ENCODE measurements around the gene SMIM12.

The SMIM12 gene

DNA sequence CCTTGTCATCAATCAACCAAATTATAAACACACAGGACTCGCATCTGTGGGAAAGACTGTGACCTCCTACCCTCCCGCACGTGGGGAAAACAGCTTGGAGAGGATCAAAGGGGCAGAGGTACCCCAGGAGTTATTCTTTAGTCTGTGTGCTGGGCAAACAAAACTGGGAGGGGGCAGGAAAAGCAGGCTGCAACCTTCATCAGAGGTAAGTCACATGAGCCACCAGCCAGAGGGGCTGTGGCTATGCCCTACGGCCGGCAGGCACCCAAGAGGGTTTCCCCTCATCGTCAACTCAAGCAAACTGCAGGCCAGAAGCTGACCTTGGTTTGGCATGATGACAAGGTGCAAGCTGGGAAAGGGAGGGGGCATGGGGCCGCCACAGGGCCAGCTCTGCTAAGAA, 12.5 kb downstream of the SMIM12 start:
- in situ Hi-C loops (cut with HindIII; ENCODE audit: low pct_unique_long_range_greater_than_20kb, low sequenced_read_pairs), result no loop called here
- TF ChIP-seq JUND (IDR thresholded peaks at IDR 0.05; ENCODE audit: low read depth), result no peak
- DNase-seq (ENCODE audit: low read depth in 1 of 2, low spot score in 1 of 2), result no peak

DNA sequence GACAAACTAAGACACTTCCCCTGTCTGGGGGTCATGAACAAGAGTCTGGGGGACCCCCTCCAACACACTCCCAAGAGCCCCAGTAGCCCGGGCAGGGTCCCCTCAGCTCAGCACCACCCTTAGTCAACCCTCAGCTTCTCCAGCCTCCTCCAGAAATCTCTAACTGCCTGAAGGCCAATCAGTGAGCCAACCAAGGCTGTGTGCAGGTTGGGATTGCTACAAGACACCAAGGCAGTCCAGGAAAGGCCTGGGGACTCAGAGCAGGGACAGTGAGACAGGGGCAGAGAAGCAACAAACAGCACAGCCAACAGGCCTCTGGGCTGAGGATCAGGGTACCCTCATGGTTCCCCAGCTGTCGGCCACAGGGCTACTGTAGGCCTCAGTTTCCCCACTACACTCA, 13.3 kb downstream of the SMIM12 start:
- no peak for TF ChIP-seq JUND (IDR thresholded peaks at IDR 0.05; ENCODE audit: low read depth)
- no peak for DNase-seq (ENCODE audit: low read depth in 1 of 2, low spot score in 1 of 2)

DNA sequence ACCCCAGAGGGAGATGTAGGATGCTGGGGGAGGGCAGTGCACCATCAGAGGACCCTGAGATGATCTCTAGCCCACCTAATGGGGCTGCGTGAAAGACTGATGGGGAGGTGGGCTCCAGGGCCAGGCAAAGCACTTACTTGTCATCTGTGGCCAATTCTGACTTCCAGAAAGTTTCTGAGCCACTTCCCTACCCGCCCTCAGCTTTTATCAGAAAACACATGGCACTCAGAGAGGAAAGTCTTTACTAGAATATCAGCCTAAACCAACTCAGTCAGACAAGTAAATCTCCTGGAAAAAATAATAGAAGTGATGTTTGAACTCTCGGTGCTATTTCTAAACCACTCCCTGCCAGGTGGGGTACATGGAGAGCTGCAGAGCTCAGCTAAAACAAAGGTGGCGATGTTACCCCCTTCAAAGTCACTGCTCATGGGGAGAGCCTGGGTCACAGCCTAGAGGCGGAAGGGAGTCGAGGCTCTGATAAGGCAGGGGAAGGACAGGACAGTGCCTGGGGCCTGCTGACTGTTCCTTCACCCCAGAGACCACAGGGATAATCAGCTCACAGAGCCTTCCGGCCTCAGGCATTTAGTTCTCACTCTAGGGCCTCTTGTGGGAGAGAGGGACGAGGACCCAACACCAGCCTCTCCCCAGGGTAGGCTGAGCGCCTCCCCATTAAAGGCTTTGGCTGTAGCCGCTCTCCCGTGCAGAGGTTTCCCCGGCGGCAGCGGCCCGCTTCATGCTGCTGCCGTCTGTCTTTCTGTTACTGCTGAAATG, 14.2 kb downstream of the SMIM12 start:
- in situ Hi-C loops (cut with HindIII; ENCODE audit: low pct_unique_long_range_greater_than_20kb, low sequenced_read_pairs), result no loop called here
- no peak for DNase-seq (ENCODE audit: low read depth in 1 of 2, low spot score in 1 of 2)
- TF ChIP-seq JUND (IDR thresholded peaks at IDR 0.05; ENCODE audit: low read depth), result no peak

More for the DNA sequence above, 13.3 kb downstream of the SMIM12 start:
- in situ Hi-C loops (cut with HindIII; ENCODE audit: low pct_unique_long_range_greater_than_20kb, low sequenced_read_pairs), result no loop called here

DNA sequence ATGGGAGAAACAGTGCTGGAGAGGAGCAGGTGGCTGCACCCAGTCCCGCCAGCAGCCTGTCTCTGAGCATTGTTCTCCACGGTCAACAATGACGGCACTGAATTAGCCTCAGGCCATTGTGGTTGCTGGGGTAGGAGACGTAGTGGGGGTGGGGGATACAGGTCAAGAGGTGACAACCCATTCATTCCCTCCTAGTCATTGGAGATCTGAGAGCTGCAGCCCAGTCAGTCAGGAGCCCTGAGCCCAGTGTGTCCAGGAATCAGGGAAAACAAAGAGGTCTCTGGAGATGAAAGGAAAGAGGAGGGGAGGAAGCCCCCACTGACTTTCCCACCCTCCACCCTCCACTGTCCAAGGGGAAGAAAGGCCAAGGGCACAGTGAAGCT, 15.3 kb downstream of the SMIM12 start:
- peak in 1 of 2 experiments; percentile 12 for DNase-seq (ENCODE audit: low read depth in 1 of 2, low spot score in 1 of 2)
- no peak for TF ChIP-seq JUND (IDR thresholded peaks at IDR 0.05; ENCODE audit: low read depth)
- in situ Hi-C loops (cut with HindIII; ENCODE audit: low pct_unique_long_range_greater_than_20kb, low sequenced_read_pairs), result no loop called here

DNA sequence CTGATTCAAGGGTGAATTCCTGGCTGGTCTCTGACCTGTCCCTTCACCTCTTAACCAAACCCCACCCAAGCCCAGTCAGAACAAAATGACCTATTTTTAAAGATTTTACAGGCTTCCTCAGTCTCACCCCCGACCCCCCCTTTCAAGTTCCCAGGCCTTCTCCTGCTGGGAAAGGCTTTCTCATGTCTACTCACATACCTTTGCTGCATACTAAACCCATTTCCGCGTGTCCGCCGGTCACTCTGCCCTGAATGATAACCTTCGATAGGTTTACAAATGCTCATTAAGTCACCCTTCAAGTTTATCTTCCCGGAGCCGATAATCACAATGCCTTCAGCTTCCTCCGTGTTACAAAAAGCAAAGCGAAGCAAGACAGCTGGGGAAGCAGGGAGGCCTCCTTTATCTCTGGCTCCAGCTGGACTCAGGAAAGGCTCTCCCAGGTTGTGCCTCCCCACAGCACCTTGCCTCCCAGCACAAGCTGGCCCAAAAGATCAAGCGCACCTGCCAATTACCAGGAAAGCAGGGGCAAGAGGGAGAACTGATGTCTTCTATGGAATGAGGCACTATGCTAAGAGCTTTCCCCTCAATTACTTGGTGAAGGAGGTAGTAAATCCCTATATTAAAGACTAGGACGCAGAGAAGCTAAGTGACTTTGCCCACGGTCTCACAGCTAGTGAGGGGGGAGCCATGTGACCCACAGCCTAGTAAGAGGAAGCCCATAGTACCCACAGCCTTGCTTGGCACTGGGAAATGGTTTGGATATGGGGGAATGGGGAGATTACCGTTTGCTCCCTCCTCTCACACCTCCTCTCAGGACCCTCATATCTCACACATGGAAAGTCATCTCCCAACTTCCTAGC, 15.9 kb downstream of the SMIM12 start:
- no peak for DNase-seq (ENCODE audit: low read depth in 1 of 2, low spot score in 1 of 2)
- in situ Hi-C loops (cut with HindIII; ENCODE audit: low pct_unique_long_range_greater_than_20kb, low sequenced_read_pairs), result no loop called here
- no peak for TF ChIP-seq JUND (IDR thresholded peaks at IDR 0.05; ENCODE audit: low read depth)

DNA sequence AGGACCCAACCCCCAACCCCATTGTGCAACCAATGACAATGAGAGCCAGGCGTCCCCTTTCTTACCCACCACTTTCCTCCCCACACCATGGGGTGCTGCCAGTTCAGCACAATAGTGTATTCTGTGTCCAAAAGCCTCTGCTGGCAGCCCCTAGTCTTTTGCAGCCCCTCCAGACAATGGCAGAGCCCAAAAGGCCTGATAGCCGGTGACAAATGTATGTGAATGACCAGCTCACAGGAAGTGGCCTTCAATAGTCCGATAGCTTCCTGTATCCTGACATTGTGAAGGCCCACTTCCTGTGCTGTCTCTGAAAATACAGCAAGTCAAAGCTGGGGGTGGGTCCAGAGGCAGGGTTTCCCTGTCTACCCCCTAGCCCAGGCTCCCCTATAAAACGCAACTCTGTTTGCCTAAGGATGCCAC, 16.6 kb downstream of the SMIM12 start:
- in situ Hi-C loops (cut with HindIII; ENCODE audit: low pct_unique_long_range_greater_than_20kb, low sequenced_read_pairs), result no loop called here
- no peak for TF ChIP-seq JUND (IDR thresholded peaks at IDR 0.05; ENCODE audit: low read depth)

DNA sequence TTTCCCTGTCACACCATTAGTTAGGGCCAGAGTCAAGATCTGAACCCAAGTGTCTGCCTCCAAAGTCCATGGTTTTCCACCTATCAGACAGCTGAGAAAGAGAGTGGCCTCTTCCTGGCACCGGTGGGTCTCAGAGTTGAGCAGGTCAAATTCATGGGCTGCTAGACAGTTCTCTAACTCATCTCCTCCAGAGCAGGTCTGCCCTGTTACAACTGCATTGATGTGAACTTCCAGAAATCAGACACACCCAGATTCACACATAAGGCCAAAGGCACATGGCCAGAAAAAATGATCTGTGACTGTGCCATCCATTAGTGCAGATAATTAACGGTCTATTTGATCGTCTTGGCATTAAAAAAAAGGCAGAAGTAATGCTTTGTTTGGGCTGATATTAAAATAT, 17.5 kb downstream of the SMIM12 start:
- in situ Hi-C loops (cut with HindIII; ENCODE audit: low pct_unique_long_range_greater_than_20kb, low sequenced_read_pairs), result no loop called here
- DNase-seq (ENCODE audit: low read depth in 1 of 2, low spot score in 1 of 2), result no peak
- TF ChIP-seq JUND (IDR thresholded peaks at IDR 0.05; ENCODE audit: low read depth), result no peak

More for the DNA sequence above, 16.6 kb downstream of the SMIM12 start:
- DNase-seq (ENCODE audit: low read depth in 1 of 2, low spot score in 1 of 2), result no peak

DNA sequence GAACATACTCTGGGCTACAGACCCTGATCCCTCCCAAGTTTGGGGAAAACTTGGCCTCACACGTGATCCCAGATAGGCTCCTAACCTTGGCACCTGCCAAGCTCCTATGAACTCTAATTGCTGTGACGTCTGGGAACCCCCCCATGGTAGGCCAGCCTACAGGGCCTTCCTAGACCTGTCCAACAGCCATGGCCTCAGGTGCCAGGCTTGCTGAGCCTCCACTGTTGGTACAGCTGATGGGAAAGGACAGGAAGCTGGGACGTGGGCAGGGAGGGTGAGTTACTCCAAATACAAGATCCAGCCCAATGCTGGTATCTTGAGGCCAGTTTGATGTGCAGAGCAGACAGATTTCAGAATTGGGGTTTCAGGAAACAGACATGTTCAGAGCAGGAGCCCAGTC, 19.1 kb downstream of the SMIM12 start:
- no peak for DNase-seq (ENCODE audit: low read depth in 1 of 2, low spot score in 1 of 2)
- in situ Hi-C loops (cut with HindIII; ENCODE audit: low pct_unique_long_range_greater_than_20kb, low sequenced_read_pairs), result no loop called here
- TF ChIP-seq JUND (IDR thresholded peaks at IDR 0.05; ENCODE audit: low read depth), result no peak

DNA sequence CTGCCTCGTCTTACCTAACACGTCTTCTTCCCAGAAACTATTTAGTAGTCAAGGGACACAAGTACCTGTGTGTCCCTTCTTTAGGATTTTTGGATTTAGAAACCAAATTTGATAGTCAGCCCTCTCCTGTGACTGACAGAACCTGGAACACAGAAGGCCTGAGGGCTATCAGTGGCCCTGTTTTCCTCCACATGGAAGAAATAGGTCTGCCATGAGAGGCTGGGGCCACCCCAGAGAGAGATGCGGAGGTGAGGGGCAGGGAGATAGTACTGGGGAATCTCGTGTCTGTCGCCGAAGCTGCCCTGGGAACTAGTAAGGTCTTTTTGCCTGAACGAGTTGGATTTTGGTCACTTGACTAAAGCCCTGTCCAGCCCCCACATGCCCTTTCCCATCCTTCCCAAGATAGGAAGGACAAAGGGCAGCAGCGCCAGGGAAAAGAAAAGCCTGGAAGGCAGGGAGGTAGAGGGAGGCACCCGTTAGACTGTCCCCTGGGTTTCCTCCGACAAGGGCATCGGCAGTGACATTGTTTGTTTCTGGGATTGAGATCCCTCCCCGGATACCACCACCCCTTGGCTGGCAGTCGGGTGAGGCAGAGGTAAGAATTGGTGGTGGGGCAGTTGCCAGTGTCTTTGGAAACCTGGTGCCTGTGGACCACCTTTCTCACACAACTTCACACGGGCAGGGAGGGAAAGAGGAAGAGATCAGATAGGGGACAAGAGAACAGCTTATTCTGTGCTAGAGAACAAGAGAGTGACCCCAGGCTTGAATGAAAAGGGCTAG, 19.8 kb downstream of the SMIM12 start:
- no peak for DNase-seq (ENCODE audit: low read depth in 1 of 2, low spot score in 1 of 2)
- in situ Hi-C loops (cut with HindIII; ENCODE audit: low pct_unique_long_range_greater_than_20kb, low sequenced_read_pairs), result no loop called here
- no peak for TF ChIP-seq JUND (IDR thresholded peaks at IDR 0.05; ENCODE audit: low read depth)

DNA sequence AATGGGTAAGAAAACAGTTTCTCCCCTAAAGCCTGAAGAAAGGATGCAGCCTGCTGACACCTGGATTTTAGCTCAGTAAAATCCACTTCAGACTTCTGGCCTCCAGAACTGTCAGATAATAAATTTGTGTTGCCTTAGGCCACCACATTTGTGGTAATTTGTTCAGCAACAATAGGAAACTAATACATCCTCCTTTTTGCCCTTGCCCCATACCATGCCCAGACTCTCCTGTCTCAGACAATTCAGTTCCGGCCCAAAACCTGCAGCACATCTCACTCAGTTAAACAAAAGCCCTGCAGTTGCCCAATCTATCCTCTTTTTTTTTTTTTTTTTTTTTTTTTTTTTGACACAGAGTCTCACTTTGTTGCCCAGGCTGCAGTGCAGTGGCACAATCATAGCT, 25.8 kb downstream of the SMIM12 start:
- in situ Hi-C loops (cut with HindIII; ENCODE audit: low pct_unique_long_range_greater_than_20kb, low sequenced_read_pairs), result no loop called here
- DNase-seq (ENCODE audit: low read depth in 1 of 2, low spot score in 1 of 2), result no peak
- TF ChIP-seq JUND (IDR thresholded peaks at IDR 0.05; ENCODE audit: low read depth), result no peak

DNA sequence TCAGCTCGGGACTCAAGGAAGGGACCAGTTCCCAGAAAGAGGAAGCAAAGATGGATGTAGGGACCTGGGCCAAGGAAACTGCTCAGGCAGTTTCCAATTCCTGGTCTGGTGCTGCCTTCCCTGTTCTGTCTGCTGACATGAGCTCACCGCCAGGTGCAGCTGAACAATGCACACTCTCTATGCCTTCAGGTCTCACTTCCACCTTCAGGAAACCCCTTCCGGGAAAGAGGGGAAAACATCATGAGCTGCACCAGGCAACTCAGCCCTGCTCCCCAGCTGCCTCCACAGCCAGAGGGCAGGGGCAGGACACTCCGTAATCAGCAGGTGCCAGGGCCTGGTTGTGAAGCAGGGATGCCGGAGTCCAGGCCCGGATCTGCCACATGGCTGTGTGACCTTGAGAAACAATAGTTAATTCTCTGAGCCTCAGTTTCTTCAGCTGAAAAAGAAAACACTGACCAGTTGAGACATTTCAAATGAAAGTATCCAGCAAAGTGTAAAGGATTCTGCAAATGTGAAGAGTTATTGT, 27.8 kb downstream of the SMIM12 start:
- peak in 1 of 2 experiments; percentile 45 for DNase-seq (ENCODE audit: low read depth in 1 of 2, low spot score in 1 of 2)
- TF ChIP-seq JUND (IDR thresholded peaks at IDR 0.05; ENCODE audit: low read depth), result no peak
- in situ Hi-C loops (cut with HindIII; ENCODE audit: low pct_unique_long_range_greater_than_20kb, low sequenced_read_pairs), result no loop called here

DNA sequence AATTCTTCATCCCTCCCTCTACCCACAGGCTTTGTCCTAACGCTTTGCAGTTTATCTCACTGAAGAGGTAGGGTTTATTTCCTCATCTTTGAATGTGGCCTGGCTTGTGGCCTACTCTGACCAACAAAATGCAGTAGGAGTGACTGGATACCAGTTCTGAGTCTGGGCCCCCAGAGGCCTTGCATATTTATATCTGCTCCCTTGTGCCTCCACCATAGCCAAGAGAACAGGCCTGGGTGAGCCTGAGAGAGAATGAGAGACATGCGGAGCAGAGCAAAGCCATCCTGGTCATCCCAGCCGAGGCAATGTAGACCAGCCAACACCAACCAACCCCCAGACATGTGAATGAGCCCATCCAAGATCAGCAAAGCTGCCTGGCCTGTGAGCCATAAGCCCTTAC, 30.3 kb downstream of the SMIM12 start:
- no peak for DNase-seq (ENCODE audit: low read depth in 1 of 2, low spot score in 1 of 2)
- TF ChIP-seq JUND (IDR thresholded peaks at IDR 0.05; ENCODE audit: low read depth), result no peak
- in situ Hi-C loops (cut with HindIII; ENCODE audit: low pct_unique_long_range_greater_than_20kb, low sequenced_read_pairs), result no loop called here

Data from T47D (cell line).